Thoracic aorta (tissue), 2 donors: Measurements from ENCODE around the gene PCSK1N. TPM values are rescaled to one million over a fixed set of nuclear protein-coding genes. Genes with fewer than 3 reads are reported as not detected.

Experiments used
- ATAC-seq: fragments of 150-250 bp; one replicate; pipeline ENCODE4 v1.8.0; 2017; ENCODE audit warnings: low read depth; ENCODE audit not compliant: insufficient number of reproducible peaks, low FRiP score
- DNase-seq: peaks from one replicate; pipeline ENCODE4 v3.0.0-alpha.2; 2020; ENCODE audit warnings: low spot score
- H3K27ac ChIP-seq, 2 donors: fragments of 200-600 bp; sonication (generic); 1 replicate in 1 of 2; 2 replicates in 1 of 2; pipeline ENCODE4 v1.5.1; 2016; ENCODE audit warnings: mild to moderate bottlenecking in 2 of 2, moderate library complexity in 2 of 2
- H3K27me3 ChIP-seq: fragments of 200-600 bp; sonication (generic); replicated peaks from 2 replicates; pipeline ENCODE4 v1.6.0; 2016; ENCODE audit warnings: mild to moderate bottlenecking; ENCODE audit not compliant: insufficient read depth
- H3K36me3 ChIP-seq: fragments of 200-600 bp; sonication (generic); one replicate; pipeline ENCODE4 v1.5.1; 2016
- H3K4me1 ChIP-seq, 2 donors: fragments of 200-600 bp; sonication (generic); 1 replicate in 1 of 2; 2 replicates in 1 of 2; pipeline versions ENCODE4 v1.5.1 to v1.6.0; 2016; ENCODE audit warnings: low read depth in 2 of 2, mild to moderate bottlenecking in 1 of 2; ENCODE audit not compliant: control insufficient read depth in 1 of 2
- H3K4me3 ChIP-seq: fragments of 200-600 bp; sonication (generic); 2 replicates; pipeline ENCODE4 v1.5.1; 2016; ENCODE audit warnings: mild to moderate bottlenecking
- H3K9me3 ChIP-seq: fragments of 200-600 bp; sonication (generic); 2 replicates; pipeline ENCODE4 v1.5.1; 2016
- CTCF ChIP-seq: fragments of 200-600 bp; sonication (generic); IDR thresholded peaks from one replicate; pipeline ENCODE4 v1.5.1; 2019; ENCODE audit warnings: antibody characterized with exemption
- total RNA-seq, 2 donors: library from RNA; depleted of rRNA; stranded (reverse); fragments of >200 nt; gene quantifications; one replicate each; pipeline versions ENCODE4 v1.1.0 to v1.2.3, GENCODE V29; 2016

PCSK1N gene
- total RNA-seq, 2 donors from 2014 or later, result 1.8 to 3.0 TPM

DNA sequence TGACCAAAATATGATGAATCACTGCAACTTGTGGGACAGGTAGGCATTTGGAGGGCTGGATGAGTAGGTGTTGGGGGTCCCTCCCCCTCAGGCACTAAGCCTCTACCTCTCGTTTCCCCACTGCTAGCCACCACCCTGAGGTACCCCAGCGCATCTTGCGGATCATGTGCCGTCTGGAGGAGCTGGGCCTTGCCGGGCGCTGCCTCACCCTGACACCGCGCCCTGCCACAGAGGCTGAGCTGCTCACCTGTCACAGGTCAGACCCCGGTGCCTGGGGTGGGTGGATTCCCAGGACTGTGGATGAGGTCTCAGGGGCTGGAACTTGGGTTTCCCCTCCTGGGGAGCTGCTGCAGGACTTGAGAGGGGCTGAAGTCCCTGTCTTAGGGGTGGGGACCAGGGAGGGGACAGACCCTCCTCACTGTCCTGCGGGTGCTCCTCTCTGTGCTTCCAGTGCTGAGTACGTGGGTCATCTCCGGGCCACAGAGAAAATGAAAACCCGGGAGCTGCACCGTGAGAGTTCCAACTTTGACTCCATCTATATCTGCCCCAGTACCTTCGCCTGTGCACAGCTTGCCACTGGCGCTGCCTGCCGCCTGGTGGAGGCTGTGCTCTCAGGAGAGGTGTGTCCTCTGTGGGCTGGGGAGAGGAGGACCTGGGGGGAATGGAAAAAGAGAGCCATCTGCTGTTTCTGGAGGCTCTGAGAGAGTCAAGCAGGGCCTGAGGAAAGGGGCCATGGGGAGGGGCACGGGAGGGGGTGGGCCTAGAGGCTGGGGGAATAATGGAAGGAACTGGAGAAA lies 19.2 kb downstream of the PCSK1N start:
- Histone ChIP-seq H3K9me3 (no peaks in the 10 kb centered on the region), H3K27ac (no peak overlapping the region), H3K27me3 (no peaks in the 10 kb centered on the region), H3K4me1 (no peaks in the 10 kb centered on the region), H3K36me3 (peaks cover 7% of the 10 kb centered on the region), H3K4me3 (no peak overlapping the region)
- TF ChIP-seq CTCF, result no peak
- no peak for ATAC-seq
- no peak for DNase-seq

DNA sequence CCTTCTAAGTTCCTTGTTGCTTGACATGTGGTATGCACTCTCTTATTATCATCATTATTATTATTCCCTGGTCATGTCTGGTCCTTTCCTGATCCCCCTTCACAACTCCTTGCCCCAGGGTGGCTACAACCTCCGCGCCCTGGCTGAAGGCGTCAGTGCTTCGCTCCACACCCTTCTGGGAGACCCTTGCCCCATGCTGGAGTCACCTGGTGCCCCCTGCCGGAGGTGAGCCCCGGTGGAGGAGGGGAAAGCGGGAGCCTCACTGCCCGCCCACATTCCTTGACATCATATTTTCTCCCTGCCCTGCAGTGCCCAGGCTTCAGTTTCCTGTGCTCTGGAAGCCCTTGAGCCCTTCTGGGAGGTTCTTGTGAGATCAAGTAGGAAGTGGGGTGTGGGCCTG lies 20.1 kb downstream of the PCSK1N start:
- ATAC-seq (no peak), DNase-seq (no peak)
- Histone ChIP-seq H3K27me3 (no peaks in the 10 kb centered on the region), H3K36me3 (peaks cover 7% of the 10 kb centered on the region), H3K4me1 (no peaks in the 10 kb centered on the region), H3K4me3 (no peak overlapping the region), H3K27ac (no peak overlapping the region), H3K9me3 (no peaks in the 10 kb centered on the region)
- TF ChIP-seq CTCF, result no peak

GRCh38 chrX:48814722-48815121 lies 20.7 kb downstream of the PCSK1N start:
- Histone ChIP-seq H3K9me3 (no peaks in the 10 kb centered on the region), H3K27me3 (no peaks in the 10 kb centered on the region), H3K4me3 (no peak overlapping the region), H3K27ac (no peak overlapping the region), H3K4me1 (no peaks in the 10 kb centered on the region), H3K36me3 (peaks cover 7% of the 10 kb centered on the region)
- ATAC-seq (no peak), DNase-seq (no peak)
- no peak for TF ChIP-seq CTCF

GRCh38 chrX:48813644-48814043 lies 21.8 kb downstream of the PCSK1N start:
- DNase-seq, result no peak
- Histone ChIP-seq H3K4me3 (no peak overlapping the region), H3K9me3 (no peaks in the 10 kb centered on the region), H3K27ac (no peak overlapping the region), H3K36me3 (peaks cover 7% of the 10 kb centered on the region), H3K27me3 (no peaks in the 10 kb centered on the region), H3K4me1 (no peaks in the 10 kb centered on the region)
- TF ChIP-seq CTCF, result no peak
- ATAC-seq, result no peak

DNA sequence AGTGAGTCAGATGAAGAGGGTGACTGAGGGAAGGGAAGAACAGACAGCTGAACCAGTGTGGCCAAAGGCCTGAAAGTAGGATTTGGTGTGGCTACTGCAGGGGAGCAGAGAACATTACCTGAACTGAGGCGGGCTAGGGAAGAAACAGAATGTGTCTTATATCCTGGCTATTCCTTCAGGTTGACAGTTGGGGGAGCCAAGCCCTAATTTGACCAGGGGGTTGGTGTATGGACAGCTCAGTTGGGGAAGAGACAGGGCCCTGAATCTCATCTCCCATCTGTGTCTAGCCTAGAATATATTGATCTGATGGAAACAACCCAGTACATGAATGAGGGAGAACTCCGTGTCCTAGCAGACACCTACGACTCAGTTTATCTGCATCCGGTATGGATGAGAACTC lies 29.3 kb downstream of the PCSK1N start:
- ATAC-seq (no peak), DNase-seq (no peak)
- Histone ChIP-seq H3K27ac (no peak overlapping the region), H3K9me3 (no peaks in the 10 kb centered on the region), H3K36me3 (no peaks in the 10 kb centered on the region), H3K4me1 (no peaks in the 10 kb centered on the region), H3K4me3 (no peak overlapping the region), H3K27me3 (no peaks in the 10 kb centered on the region)
- no peak for TF ChIP-seq CTCF
